Keratinocyte (primary cell): ENCODE data around the gene NFATC3. TPM values are rescaled to one million over a fixed set of nuclear protein-coding genes. Genes with fewer than 3 reads are reported as not detected.

Experiments
- DNase-seq: peaks from one replicate; pipeline ENCODE4 v3.0.0-alpha.2; 2011; ENCODE audit warnings: low read depth, missing footprints, low spot score
- FAIRE-seq: peaks from 2 replicates; lab custom pipeline; 2011; peaks lifted over from hg19 to GRCh38; lab: Jason Lieb, UNC
- H2AFZ ChIP-seq: 2 replicates; pipeline ENCODE4 v1.6.0; 2012; ENCODE audit warnings: low read length, control low read depth, inconsistent platforms; ENCODE audit not compliant: control insufficient read depth
- H3K27ac ChIP-seq: 2 replicates; pipeline ENCODE4 v1.5.1; 2011; ENCODE audit warnings: low read length; ENCODE audit not compliant: control insufficient read depth, insufficient read depth
- H3K27me3 ChIP-seq: 3 replicates; pipeline ENCODE4 v1.6.0; 2011; ENCODE audit warnings: low read length; ENCODE audit not compliant: control insufficient read depth, insufficient read depth; ENCODE audit errors: extremely low read depth
- H3K36me3 ChIP-seq, 2 experiments: 2 replicates in 1 of 2; 3 replicates in 1 of 2; pipeline ENCODE4 v1.5.1; 2011; ENCODE audit warnings: low read length in 2 of 2, mild to moderate bottlenecking in 1 of 2; ENCODE audit not compliant: control insufficient read depth in 2 of 2, insufficient read depth in 2 of 2; ENCODE audit errors: extremely low read depth in 1 of 2
- H3K4me1 ChIP-seq: 3 replicates; pipeline ENCODE4 v1.5.1; 2011; ENCODE audit warnings: low read length; ENCODE audit not compliant: control insufficient read depth, insufficient read depth; ENCODE audit errors: extremely low read depth
- H3K4me2 ChIP-seq: 3 replicates; pipeline ENCODE4 v1.6.0; 2011; ENCODE audit warnings: low read depth, low read length; ENCODE audit not compliant: control insufficient read depth, insufficient read depth; ENCODE audit errors: extremely low read depth
- H3K4me3 ChIP-seq, 3 experiments: fragments of 200-600 bp in 1 of 3; sonication (generic) in 1 of 3; 2 replicates in 2 of 3; 3 replicates in 1 of 3; pipeline ENCODE4 v1.5.1; 2011 to 2016; ENCODE audit warnings: low read length in 3 of 3, mild to moderate bottlenecking in 3 of 3, control low read depth in 2 of 3, inconsistent platforms in 1 of 3, low read depth in 1 of 3, mixed read lengths in 1 of 3, mixed run types in 1 of 3, moderate library complexity in 1 of 3; ENCODE audit not compliant: control insufficient read depth in 2 of 3, insufficient read depth in 2 of 3; ENCODE audit errors: extremely low read depth in 1 of 3
- H3K79me2 ChIP-seq: 2 replicates; pipeline ENCODE4 v1.6.0; 2012; ENCODE audit warnings: low read length; ENCODE audit not compliant: control insufficient read depth, insufficient read depth
- H3K9ac ChIP-seq: 3 replicates; pipeline ENCODE4 v1.6.0; 2011; ENCODE audit warnings: low read length; ENCODE audit not compliant: control insufficient read depth, insufficient read depth; ENCODE audit errors: extremely low read depth
- H3K9me1 ChIP-seq: 3 replicates; pipeline ENCODE4 v1.6.0; 2011; ENCODE audit warnings: low read length; ENCODE audit not compliant: control insufficient read depth, insufficient read depth; ENCODE audit errors: extremely low read depth
- H3K9me3 ChIP-seq: 2 replicates; pipeline ENCODE4 v1.5.1; 2012; ENCODE audit warnings: low read depth, low read length; ENCODE audit not compliant: control insufficient read depth
- H4K20me1 ChIP-seq: 3 replicates; pipeline ENCODE4 v1.6.0; 2011; ENCODE audit warnings: low read length; ENCODE audit not compliant: control insufficient read depth, insufficient read depth; ENCODE audit errors: extremely low read depth
- EZH2 ChIP-seq: IDR thresholded peaks from one replicate; pipeline ENCODE4 v1.6.1; 2012; ENCODE audit warnings: inconsistent platforms, mild to moderate bottlenecking, low read length, moderate library complexity
- dilution Hi-C: fragments of 300-500 bp; cut with MboI; formaldehyde crosslinking; loops from one replicate; pipeline ENCODE4 v1.7.0; 2020; ENCODE audit warnings: low sequenced_read_pairs; ENCODE audit not compliant: extremely low pct_ligation_motif_present
- polyA plus RNA-seq, 5 experiments: library from polyadenylated mRNA; depleted of rRNA in 3 of 5; stranded (reverse) in 3 of 5; stranded (forward) in 1 of 5; unstranded in 1 of 5; fragments of >200 nt; gene quantifications; 1 replicate in 1 of 5; 2 replicates in 3 of 5; 3 replicates in 1 of 5; pipeline versions ENCODE4 v1.2.1 to v1.2.3, GENCODE V29; 2011 to 2012; ENCODE audit warnings: missing spikeins in 2 of 5, low read depth in 1 of 5, low replicate concordance in 1 of 5
- TF ChIP-seq, protein P1 (sequence below), 3 experiments: IDR thresholded peaks in 1 of 3; conservative IDR thresholded peaks in 1 of 3; optimal IDR thresholded peaks in 1 of 3; 2 replicates in 2 of 3; 3 replicates in 1 of 3; pipeline versions ENCODE3 to v1.5.1; 2011; ENCODE audit warnings: low read length in 3 of 3, mild to moderate bottlenecking in 3 of 3, moderate library complexity in 2 of 3, control low read depth in 1 of 3, inconsistent platforms in 1 of 3; ENCODE audit not compliant: insufficient read depth in 2 of 3; ENCODE audit errors: extremely low read depth in 1 of 3

The NFATC3 gene
- polyA plus RNA-seq, 1 donor (not counting 4 experiments of a cell fraction or from before 2014, with no cell fraction given): 11.5 TPM

DNA sequence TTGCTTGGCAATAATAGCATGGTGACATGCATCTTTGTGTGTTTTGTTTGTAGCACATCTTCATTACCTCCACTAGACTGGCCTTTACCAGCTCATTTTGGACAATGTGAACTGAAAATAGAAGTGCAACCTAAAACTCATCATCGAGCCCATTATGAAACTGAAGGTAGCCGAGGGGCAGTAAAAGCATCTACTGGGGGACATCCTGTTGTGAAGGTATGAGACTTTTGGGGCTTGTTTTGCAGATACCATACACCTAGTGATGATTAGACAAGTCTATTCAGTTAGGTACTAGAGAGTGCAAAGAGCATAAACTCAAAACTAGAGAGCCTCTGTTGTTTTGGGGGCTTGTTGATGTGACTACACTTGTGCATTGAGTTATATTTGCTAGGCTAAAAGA lies 41.2 kb downstream of the NFATC3 start:
- no peak for TF ChIP-seq EZH2
- TF ChIP-seq, protein P1, sequence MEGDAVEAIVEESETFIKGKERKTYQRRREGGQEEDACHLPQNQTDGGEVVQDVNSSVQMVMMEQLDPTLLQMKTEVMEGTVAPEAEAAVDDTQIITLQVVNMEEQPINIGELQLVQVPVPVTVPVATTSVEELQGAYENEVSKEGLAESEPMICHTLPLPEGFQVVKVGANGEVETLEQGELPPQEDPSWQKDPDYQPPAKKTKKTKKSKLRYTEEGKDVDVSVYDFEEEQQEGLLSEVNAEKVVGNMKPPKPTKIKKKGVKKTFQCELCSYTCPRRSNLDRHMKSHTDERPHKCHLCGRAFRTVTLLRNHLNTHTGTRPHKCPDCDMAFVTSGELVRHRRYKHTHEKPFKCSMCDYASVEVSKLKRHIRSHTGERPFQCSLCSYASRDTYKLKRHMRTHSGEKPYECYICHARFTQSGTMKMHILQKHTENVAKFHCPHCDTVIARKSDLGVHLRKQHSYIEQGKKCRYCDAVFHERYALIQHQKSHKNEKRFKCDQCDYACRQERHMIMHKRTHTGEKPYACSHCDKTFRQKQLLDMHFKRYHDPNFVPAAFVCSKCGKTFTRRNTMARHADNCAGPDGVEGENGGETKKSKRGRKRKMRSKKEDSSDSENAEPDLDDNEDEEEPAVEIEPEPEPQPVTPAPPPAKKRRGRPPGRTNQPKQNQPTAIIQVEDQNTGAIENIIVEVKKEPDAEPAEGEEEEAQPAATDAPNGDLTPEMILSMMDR (optimal IDR thresholded peaks at IDR 0.05 in 1 of 3, IDR thresholded peaks at IDR 0.05 in 1 of 3, conservative IDR thresholded peaks at IDR 0.05 in 1 of 3; ENCODE audit: extremely low read depth in 1 of 3, insufficient read depth in 2 of 3, low read length in 3 of 3): no peak
- Histone ChIP-seq H3K9me3 (no peaks in the 10 kb centered on the region), H3K79me2 (peaks cover 7% of the 10 kb centered on the region), H3K4me1 (no peaks in the 10 kb centered on the region), H3K36me3 (peaks cover 0 to 3% of the 10 kb centered on the region in 2 experiments), H4K20me1 (no peaks in the 10 kb centered on the region), H2AFZ (no peak overlapping the region), H3K27ac (no peak overlapping the region), H3K4me2 (no peak overlapping the region), H3K27me3 (no peaks in the 10 kb centered on the region), H3K9ac (no peak overlapping the region), H3K9me1 (no peaks in the 10 kb centered on the region), H3K4me3 (no peak overlapping the region)
- DNase-seq (no peak), FAIRE-seq (no peak)
- dilution Hi-C loops: no loop called here

DNA sequence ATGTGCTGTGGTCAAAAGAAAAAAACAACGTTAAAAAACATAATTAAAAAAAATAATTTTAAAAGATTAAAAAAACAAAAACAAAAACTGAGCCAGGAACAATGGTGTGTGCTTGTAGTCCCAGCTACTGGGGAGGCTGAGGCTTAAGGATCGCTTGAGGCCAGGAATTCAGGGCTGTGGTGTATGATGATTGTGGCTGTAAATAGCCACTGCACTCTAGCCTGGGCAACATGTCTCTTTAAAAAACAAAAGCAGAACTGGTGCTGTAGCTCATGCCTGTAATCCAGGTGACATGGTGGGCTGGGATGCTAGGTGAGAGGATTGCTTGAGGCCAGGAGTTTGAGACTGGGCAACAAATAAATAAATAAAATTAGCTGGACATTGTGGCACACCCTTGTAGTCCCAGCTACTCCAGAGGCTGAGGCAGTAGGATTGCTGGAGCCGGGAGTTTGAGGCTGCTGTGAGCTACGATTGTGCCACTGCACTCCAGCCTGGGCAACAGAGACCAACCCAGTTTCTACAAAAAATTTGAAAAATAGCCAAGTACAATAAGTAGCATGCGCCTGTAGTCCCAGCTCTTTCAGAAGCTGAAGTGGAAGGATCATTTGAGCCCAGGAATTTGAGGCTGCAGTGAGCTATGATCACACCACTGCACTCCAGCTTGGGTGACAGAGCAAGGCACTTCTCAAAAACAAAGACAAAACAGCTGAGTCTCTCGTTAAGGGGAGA lies 43.6 kb downstream of the NFATC3 start:
- Histone ChIP-seq H3K9ac (no peak overlapping the region), H3K27me3 (no peaks in the 10 kb centered on the region), H3K9me3 (no peaks in the 10 kb centered on the region), H3K27ac (no peak overlapping the region), H3K79me2 (peaks cover 4% of the 10 kb centered on the region), H3K4me3 (no peak overlapping the region), H2AFZ (no peak overlapping the region), H4K20me1 (no peaks in the 10 kb centered on the region), H3K9me1 (no peaks in the 10 kb centered on the region), H3K4me1 (no peaks in the 10 kb centered on the region), H3K4me2 (no peak overlapping the region), H3K36me3 (no peaks in the 10 kb centered on the region)
- FAIRE-seq (no peak), DNase-seq (no peak)
- TF ChIP-seq, protein P1 (optimal IDR thresholded peaks at IDR 0.05 in 1 of 3, IDR thresholded peaks at IDR 0.05 in 1 of 3, conservative IDR thresholded peaks at IDR 0.05 in 1 of 3; ENCODE audit: extremely low read depth in 1 of 3, insufficient read depth in 2 of 3, low read length in 3 of 3): no peak
- TF ChIP-seq EZH2: no peak
- dilution Hi-C loops: no loop called here
